Activated gamma-delta T cell treated with anti-CD3 and anti-CD28 coated beads, Interleukin-2, amount 50 U/mL, for 16 hours (primary cell): ENCODE measurements around the gene NCOA4.
"Not testable (repeated sequence)": the region's sequence is repeated elsewhere in the genome, so short reads cannot be mapped to it uniquely, and the experiment has no call there.

Experiments
- DNase-seq: peaks from one replicate; pipeline ENCODE4 v3.0.0-alpha.2; 2020; ENCODE audit warnings: low read depth

Gene NCOA4

DNA sequence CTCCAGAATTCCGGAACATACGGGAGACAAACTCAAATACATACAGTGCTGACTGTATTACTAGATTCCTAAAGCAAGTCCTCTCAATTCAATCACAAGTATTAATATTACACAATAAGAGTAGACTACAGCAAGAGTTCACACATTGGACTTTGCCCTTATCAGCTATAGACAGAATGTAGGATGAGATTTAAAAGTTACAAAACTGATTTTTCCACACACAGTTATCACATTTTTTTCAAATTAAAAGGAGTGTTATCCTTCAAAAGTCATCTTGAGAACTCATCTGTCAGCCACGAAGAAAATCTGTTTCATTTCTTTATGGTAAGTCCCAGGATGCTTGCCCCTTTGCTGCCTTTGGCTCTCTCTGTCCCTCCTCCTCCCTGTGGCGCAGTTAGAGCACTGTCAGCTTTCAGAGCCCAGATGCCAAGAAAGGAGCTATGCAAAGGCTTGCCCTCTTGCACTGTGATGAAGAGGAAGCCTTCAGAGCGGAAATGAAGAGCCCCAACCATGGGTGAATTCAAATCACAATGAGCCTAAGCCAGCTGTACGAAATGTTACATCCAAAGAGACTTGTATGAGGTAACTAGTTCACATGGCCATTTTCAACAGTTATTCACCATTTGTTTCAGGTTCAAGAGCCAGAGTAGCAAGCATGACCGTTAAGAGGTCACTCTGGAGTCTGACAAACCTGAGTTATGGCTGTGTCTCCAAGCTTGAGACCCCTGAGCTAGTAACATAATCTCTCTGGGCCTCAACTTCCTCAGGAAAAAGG, 10.7 kb downstream of the NCOA4 start:
- no peak for DNase-seq

DNA sequence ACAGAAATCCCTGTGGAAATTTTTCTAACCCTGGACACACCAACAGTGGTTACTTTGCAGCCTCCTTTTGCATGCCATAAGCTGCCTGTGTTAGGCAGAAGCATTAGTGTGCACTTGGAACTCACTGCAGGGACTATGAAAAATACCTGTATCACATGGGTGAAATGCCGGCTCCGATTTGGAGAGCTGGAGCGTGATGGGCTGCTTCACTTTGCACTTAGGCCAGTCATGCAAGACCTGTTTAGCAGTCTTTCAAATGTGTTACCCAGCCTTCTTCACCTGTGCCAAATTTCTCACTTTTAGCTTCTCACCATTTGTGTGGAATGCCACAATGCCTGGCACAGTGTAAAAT, 11.3 kb downstream of the NCOA4 start:
- DNase-seq = no peak

DNA sequence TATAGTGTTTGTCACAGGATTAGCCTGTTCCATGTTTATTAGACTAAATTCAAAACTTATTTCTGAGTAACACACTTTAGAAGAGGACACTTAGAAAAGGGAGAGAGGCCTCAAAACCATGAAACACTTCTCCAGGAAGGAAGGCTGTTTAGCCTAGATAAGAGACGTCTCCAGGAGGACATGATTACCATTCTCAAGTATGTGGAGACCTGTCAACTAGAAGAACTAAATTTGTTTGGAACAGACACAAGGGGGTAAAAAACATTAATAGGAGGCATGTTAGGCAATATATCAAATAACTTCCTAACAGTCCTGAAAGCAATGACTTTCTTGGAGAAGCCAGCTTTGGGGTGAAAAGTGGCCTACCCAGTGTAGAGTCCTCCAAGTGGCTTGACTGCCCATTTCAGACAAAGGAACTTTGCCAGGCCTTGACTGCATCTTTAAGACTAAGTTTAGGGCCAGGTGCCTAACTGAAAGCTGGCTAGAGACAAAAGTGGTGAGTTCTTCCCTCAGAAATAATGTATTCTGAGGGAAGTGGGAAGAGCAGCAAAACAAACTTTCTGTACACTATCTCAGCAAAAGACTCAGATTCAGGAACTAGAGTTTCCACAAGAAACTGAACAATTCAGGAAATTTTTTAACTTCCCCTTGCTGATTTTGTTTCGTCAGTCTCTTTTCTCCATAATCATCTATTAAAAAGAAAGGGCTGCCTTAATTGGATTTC, 11.8 kb downstream of the NCOA4 start:
- no peak for DNase-seq

DNA sequence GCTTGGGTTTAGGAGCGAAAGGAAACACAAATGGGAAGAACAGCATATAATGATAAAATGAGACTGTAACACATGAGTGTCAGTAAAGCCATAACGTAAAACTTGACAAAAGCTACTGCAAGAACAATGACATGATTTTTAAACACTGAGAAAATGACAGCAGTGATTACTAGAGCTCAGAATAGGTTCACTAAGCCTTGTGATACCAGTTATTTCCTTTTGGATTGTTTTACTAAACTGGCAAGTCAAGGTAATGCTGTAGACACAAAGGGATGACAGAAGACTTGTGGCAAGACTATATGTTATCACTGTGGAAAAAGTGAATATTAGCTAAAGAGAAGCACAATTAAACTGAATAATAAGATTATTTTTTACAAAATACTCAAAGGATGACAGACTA, 12.7 kb downstream of the NCOA4 start:
- no peak for DNase-seq

DNA sequence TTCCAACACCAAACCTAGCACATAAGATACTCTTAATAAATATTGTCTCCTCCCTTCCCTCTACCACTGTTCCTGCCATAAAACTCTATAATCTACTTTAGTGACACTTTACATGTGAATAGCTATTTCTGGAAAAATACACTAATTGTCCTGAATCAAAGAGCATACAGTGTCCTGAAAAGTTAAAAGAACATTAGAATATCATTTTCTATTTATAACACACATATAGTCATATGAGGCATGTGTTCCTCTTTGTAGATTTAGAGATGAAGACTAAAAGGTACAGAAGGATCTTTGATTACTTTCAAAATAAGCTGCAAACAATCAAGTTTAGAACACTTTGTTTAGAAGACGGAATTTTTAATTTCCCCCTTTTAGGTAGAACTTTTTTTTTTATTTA, 13.6 kb downstream of the NCOA4 start:
- no peak for DNase-seq

DNA sequence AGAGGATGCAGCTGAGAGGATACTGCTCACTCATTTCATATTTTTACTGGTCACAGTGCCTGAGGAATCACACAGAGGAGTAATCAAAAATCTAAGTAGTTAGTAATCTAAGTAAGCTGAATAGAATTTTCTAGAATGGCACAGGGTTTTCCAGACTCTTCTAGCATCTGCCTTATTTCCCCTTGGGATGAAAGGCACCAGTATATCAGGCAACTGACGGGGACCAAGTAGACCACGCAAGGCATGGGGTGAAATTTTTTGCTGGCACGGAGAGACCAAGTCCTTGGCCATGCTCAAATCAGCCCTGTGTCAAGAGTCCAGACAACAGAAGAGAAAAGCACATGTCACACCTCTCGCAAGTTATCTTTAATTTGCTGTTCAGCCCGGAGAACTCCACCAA, 14.2 kb downstream of the NCOA4 start:
- DNase-seq = no peak

DNA sequence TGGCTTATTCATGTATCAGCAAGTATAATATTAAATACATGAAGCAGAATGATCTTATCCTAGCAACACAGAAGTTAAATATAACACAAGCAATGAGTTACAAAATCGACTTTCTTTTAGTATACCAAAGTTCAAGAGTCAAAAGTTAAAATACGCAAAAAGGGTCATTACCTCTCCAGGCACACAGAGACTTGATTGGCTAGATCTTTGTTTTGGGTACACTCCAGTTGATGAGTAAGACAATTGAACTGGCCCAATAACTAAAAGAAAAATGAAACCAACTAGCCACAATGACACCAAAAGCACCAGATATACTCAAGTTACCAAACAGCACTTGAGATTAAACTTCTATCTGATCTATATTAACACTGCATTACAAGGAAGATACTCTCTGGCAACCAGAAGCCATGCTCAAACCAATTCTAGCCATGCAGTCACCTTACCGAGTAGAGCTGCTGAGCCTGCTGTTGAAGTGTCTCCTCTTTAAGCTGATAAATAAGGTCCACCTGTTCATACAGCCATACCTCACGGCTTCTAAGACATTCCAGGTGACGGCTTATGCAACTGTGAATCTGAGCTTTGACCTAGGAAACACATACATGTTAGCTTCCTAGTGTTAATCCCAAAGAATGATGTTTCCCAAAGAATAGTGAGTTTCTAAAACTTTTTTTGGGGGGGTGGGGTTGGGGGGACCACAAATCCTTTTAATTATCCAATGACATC, 15.6 kb downstream of the NCOA4 start:
- DNase-seq = no peak

DNA sequence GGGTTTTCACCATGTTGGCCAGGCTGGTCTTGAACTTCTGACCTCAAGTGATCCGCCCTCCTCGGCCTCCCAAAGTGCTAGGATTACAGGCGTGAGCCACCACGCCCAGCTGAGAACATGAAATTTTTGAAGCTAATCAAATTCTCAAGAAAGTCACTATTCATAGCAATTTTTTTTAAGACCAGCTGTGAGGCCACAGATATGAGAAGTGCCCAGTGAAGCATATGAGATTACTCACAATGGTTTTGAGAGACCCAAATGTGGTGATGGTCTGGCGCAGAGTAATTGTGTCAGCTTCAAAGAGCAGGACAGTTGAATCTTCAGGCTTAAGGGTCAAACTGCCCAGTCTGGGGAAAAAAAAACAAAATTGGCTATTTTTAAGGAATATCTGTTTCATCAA, 16.2 kb downstream of the NCOA4 start:
- DNase-seq = no peak

DNA sequence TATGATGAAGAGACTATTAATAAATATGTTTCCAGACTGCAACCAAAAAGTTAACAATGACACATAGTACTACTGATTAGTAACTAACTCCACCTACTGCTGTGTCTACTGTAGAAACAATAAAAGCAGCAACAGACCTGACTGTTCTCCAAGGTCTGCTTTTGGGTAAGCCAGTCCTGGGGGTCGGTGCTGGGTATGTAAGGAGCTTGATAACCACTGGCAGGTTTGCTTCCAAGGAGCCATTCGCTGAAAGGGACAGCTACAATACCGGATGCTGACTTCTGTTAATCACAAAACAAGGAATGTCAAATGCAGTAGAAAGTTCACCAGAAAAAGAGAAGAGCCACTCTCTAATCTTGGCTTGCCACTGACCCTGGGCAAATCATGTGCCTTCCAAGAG, 17.7 kb downstream of the NCOA4 start:
- DNase-seq = no peak

DNA sequence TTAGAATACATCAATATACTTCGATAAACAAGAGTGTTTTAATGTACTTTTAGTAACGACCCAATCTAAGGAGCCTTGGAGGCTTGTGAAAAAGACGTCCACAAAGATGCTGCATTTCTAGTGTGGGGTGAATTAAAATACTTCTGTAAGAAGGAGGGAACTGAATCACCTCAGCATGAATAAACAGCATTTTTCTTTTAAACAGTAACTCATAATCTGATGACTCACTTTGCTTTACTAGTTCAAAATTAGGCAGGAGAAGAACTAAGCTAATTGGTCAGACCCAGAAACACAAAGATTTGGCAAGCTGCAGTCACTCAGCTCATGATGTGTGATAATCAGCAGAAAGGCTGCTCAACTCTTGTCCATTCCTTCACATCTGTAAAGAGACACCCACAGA, 24.2 kb downstream of the NCOA4 start:
- no peak for DNase-seq

DNA sequence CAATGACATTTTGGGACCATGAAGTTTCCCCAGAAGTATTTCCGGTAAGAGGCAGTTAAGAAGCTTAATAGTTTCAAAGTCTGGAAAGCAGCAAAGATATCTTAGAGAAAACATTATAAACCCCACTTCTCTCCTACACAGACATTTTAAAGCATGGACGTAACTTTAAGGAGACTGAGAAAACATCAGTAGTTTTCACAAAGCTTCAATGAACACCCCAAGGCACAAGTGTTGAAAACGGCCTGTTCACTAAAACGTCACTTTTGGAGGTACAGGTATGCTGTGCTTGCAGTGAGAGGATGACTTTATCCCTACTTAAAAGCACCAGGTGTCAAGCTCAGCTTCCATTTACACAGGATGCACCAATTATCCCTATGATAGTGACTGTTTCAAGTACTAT, 25.0 kb downstream of the NCOA4 start:
- no peak for DNase-seq

DNA sequence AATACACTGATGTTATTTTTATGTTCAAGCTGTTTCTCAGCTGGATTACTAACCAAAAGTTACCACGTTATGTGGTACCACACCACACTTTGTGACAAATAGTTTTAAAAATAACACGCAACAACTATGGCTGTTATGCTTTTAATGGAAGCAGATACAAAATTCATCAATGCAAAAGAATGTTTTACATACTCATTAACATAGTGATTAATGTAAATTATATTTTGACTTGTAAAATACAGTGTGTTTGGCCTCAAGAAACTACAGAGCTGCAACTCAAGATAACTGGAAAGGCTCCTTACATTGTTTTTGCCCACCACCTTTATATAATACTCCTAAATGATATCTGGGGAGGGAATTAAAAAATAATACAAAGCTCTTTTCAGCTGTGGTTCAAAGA, 25.5 kb downstream of the NCOA4 start:
- DNase-seq = no peak

DNA sequence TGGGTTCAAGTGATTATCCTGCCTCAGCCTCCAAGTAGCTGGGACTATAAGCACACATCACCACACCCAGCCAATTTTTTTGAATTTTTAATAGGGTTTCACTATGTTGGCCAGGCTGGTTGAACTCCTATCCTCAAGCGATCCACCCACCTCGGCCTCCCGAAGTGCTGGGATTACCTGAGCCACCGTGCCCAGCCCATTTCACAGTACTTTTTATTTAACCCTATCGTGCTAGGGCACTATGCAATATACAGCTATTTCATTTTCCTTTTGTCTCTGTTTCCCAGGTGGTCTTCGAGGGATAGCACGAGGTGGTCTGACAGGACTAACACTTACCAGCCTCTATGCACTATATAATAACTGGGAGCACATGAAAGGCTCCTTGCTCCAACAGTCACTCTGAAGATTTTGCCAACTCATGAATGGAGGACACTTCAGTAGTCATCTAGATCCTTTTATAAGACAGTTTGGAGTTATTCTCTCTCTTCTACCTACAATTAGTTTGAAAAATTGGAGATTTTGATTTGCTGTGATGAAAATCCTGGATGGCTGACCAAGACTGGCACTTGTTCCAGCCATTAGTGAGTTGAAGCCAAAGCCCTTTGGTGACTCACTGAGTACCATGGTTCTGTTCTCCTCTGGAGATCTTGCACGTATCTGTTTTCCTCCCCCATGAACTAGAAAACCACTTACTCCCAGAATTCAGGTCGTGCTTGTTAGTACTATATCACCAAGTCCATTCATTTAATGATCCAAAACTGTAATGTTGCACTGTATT, 27.3 kb downstream of the NCOA4 start:
- DNase-seq = no peak

DNA sequence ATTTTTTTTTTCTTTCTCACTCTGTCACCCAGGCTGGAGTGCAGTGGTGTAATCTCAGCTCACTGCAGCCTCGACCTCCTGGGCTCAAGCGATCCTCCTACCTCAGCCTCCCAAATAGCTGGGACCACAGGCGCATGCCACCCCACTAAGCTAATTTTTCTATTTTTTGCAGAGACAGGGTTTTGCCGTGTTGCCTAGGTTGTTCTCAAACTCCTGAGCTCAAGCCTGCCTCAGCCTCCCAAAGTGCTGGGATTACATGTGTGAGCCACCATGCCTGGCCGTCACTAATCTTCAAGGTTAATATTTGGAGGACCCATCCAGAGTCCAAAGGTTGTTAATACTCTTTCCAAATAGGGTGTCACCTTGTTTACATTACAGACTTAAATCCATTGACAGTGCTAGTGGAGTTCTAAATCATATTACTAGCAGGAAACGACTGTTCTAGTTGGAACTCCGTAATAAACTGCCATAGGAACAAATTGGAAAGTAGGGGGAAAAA, 28.2 kb downstream of the NCOA4 start:
- not testable (repeated sequence) for DNase-seq

DNA sequence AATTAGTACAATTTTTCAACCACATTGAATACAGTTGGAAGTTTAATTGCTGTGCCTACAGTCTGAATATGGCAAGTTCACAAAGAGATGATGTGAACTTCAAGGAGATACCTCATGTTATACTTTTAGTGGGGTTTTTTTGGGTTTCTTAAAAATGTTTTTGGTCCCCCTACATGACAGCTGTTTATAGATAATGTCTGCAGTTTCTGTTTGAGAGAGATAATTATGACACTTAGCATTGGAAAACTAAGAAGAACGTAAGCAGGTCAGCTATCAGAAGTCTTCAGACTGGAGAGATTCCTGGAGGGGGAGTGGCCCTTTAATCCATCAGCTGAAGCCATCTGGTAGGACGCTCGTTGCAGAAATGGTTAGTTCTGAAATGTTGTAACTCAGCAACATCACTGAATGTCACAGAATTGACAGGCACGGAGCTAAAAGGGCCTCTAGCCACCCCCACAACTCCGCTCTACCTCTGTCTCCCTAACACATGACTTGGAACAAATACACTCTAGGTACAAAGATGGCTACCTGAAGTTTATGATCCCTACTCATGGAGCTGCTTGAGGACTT, 29.2 kb downstream of the NCOA4 start:
- no peak for DNase-seq

DNA sequence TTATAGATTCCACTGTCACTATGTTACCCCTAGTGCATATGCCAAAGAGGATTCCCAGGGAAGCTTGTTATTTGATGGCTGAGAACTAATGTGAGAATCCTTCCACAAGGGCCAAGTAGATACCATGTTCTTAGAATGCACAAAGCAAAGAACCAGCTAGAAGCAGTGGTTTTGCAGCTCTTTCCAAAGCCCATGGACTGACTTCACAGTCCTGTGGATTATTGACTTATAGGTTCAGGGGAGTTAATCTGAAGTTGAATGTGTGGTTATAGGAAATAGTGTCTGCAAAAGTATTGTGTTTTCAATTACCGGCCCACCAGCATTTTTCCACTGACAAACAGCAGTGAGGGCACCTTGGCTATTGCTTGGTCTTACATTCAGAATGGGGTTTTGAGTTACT, 29.9 kb downstream of the NCOA4 start:
- DNase-seq = no peak

DNA sequence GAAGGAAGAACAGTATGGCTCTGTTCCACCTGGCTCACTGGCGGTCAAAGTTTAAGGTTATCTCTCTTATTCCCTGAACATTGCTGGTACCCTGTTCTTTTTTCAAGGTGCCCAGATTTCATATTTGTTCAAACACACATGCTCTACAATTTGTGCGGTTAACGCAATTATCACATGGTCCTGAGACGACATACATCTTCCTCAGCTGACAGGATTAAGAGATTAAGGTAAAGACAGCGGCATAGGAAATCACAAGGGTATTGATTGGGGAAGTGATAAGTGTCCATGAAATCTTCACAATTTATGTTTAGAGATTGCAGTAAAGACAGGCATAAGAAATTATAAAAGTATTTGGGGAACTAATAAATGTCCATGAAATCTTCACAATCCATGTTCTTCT, 30.5 kb downstream of the NCOA4 start:
- not testable (repeated sequence) for DNase-seq

DNA sequence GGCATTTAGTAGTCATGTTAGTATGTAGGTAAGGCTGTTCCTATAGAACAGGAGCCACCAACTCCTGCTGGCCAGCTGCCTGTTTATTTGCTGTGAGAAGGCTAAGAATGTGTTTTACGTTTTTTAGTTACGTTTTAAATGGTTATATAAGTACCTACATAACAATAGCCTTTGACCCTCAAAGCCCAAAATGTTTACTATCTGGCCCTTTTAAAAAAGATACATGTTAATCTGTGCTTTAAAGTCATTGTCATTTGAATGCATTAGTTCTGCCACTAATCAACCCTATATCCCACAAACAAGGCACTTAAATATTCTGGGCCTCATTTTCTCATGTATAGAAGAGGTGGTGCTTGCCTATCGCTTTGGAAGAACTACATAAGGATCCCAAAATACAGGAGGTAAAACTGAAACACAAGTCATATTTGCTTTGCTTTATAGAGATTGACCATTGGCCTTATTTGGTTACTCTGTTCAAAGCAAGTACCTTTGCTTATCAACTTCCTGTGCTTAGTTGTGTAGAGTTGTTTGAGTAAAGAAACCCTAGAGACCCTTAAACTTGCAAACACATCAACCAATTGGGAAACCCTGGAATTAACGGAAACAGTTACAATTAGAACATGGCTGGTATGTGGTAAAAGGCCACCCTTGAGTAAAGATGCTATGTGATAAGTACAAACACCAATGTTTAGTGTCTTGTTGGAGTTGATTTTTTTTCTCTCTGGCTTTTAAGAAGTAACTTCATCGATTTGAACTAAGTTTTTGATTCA, 32.2 kb downstream of the NCOA4 start:
- no peak for DNase-seq

DNA sequence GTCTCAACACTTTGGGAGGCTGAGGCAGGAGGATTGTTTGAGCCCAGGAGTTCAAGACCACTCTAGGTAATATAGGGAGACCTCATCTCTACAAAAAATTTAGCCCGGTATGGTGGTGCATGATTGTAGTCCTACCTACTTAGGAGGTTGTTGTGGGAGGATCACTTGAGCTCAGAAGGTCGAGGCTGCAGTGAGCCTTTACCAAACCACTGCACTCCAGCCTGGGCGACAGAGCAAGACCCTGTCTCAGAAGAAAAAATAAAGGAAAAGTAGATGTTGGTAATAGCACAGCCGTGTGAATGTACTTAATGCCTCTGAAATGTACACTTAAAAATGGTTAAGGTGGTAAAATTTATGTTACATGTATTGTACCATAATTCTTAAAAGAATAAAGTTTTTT, 32.9 kb downstream of the NCOA4 start:
- DNase-seq = no peak

DNA sequence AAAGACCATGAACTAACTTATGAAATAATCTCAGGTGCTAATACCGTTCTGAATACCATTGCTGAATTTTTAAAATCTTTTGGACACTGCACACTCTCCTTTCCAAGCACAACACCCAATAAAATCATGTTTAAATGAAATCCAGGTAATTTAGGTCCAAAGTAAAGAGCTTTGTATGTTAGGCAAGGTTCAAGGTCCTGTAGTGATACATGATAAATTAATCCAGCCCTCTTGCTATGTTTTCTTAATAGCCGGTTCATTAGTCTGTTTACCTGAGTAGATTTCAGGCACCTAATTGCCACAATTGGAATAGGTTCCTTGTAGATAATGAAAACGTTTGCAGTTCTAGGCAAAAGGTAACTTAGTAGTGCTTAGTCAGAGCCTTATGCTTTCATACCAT, 44.8 kb downstream of the NCOA4 start:
- DNase-seq = not testable (repeated sequence)

DNA sequence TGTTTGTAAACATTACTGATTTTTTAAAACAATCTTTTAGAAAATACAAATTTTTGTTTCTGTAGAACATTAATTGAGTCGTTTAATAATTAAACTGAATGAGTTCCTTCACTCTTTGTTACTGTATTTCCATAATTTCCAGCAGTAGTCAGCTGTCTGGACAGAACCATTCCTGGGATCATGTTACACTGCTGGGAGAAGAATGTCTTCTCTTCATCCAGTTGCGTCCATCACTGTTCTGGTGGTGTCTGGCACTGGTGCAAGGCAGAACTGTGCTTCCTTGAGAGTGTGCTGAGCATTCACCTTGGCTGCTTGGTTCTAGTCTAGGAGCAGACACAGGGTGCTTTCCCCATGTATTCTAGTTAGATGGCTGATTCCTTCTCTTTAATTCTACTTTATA, 46.0 kb downstream of the NCOA4 start:
- DNase-seq = not testable (repeated sequence)
